Measurements from ENCODE around the gene VAPA.
A peak's percentile ranks its signal among the peaks of the same experiment; 100 is the strongest.
"Not testable (repeated sequence)": the region's sequence is repeated elsewhere in the genome, so short reads cannot be mapped to it uniquely, and the experiment has no call there.

Gene VAPA

GRCh38 chr18:9898792-9899549 is 14.8 kb upstream of the VAPA start:
- no peak overlapping the region for H3K4me3 ChIP-seq (ENCODE audit: low read depth, low read length)
- TF ChIP-seq MYC (IDR thresholded peaks at IDR 0.05; ENCODE audit: low read depth, low read length) (no peak), CTCF (IDR thresholded peaks at IDR 0.05; ENCODE audit: low read depth, low read length) (no peak), POLR2A (IDR thresholded peaks at IDR 0.05; ENCODE audit: extremely low read depth, insufficient read length) (no peak), MAX (IDR thresholded peaks at IDR 0.05; ENCODE audit: low read depth, low read length) (no peak)
- peak; percentile 92 for DNase-seq (ENCODE audit: low read depth)

- H3K4me3 ChIP-seq (ENCODE audit: low read depth, low read length); DNase-seq (ENCODE audit: low read depth): not testable (repeated sequence)
Measured at GRCh38 chr18:9899550-9899930, 14.3 kb upstream of the VAPA start.

- H3K4me3 ChIP-seq (ENCODE audit: low read depth, low read length): no peak overlapping the region
- DNase-seq (ENCODE audit: low read depth): no peak
- TF ChIP-seq POLR2A (IDR thresholded peaks at IDR 0.05; ENCODE audit: extremely low read depth, insufficient read length) (no peak), MAX (IDR thresholded peaks at IDR 0.05; ENCODE audit: low read depth, low read length) (no peak), MYC (IDR thresholded peaks at IDR 0.05; ENCODE audit: low read depth, low read length) (no peak), CTCF (IDR thresholded peaks at IDR 0.05; ENCODE audit: low read depth, low read length) (no peak)
Measured at GRCh38 chr18:9900699-9901098, 13.1 kb upstream of the VAPA start.

GRCh38 chr18:9901377-9901776 is 12.4 kb upstream of the VAPA start:
- DNase-seq (ENCODE audit: low read depth): no peak

GRCh38 chr18:9902264-9902663 is 11.6 kb upstream of the VAPA start:
- not testable (repeated sequence) for DNase-seq (ENCODE audit: low read depth); H3K4me3 ChIP-seq (ENCODE audit: low read depth, low read length)

More at GRCh38 chr18:9901377-9901776, 12.4 kb upstream of the VAPA start:
- TF ChIP-seq CTCF (IDR thresholded peaks at IDR 0.05; ENCODE audit: low read depth, low read length) (no peak), MAX (IDR thresholded peaks at IDR 0.05; ENCODE audit: low read depth, low read length) (no peak), POLR2A (IDR thresholded peaks at IDR 0.05; ENCODE audit: extremely low read depth, insufficient read length) (no peak), MYC (IDR thresholded peaks at IDR 0.05; ENCODE audit: low read depth, low read length) (no peak)
- H3K4me3 ChIP-seq (ENCODE audit: low read depth, low read length): no peak overlapping the region

- TF ChIP-seq MYC (IDR thresholded peaks at IDR 0.05; ENCODE audit: low read depth, low read length) (no peak), POLR2A (IDR thresholded peaks at IDR 0.05; ENCODE audit: extremely low read depth, insufficient read length) (no peak), MAX (IDR thresholded peaks at IDR 0.05; ENCODE audit: low read depth, low read length) (no peak), CTCF (IDR thresholded peaks at IDR 0.05; ENCODE audit: low read depth, low read length) (no peak)
- H3K4me3 ChIP-seq (ENCODE audit: low read depth, low read length): no peak overlapping the region
- DNase-seq (ENCODE audit: low read depth): no peak
Measured at GRCh38 chr18:9902832-9903231, 11.0 kb upstream of the VAPA start.

GRCh38 chr18:9905401-9905922 is 8.4 kb upstream of the VAPA start:
- peak; percentile 45 for DNase-seq (ENCODE audit: low read depth)

More at GRCh38 chr18:9905401-9905922, 8.4 kb upstream of the VAPA start:
- no peak overlapping the region for H3K4me3 ChIP-seq (ENCODE audit: low read depth, low read length)
- TF ChIP-seq MAX (IDR thresholded peaks at IDR 0.05; ENCODE audit: low read depth, low read length): no peak
- TF ChIP-seq MYC (IDR thresholded peaks at IDR 0.05; ENCODE audit: low read depth, low read length): no peak
- no peak for TF ChIP-seq CTCF (IDR thresholded peaks at IDR 0.05; ENCODE audit: low read depth, low read length)
- no peak for TF ChIP-seq POLR2A (IDR thresholded peaks at IDR 0.05; ENCODE audit: extremely low read depth, insufficient read length)

Data from NB4 (cell line).